ENCODE data around the gene ADD1.

DNA sequence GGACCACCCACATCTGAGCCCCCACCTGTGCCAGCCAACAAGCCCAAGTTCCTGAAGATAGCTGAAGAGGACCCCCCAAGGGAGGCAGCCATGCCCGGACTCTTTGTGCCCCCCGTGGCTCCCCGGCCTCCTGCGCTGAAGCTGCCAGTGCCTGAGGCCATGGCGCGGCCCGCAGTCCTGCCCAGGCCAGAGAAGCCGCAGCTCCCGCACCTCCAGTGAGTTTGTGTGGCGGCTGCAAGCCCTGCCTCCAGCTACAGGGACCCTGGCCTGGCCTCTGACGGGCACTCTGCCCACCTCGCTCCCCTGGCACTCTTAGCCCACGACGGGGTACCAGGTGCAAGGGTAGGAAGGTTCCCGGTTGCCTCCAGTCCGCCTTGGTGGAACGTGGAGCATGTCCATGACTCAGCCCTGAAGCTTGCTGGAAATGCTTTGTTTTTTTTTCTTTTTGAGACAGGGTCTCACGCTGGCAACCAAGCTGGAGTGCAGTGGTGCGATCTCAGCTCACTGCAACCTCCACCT, 13.7 kb upstream of the ADD1 start:
- TF ChIP-seq, protein P1, sequence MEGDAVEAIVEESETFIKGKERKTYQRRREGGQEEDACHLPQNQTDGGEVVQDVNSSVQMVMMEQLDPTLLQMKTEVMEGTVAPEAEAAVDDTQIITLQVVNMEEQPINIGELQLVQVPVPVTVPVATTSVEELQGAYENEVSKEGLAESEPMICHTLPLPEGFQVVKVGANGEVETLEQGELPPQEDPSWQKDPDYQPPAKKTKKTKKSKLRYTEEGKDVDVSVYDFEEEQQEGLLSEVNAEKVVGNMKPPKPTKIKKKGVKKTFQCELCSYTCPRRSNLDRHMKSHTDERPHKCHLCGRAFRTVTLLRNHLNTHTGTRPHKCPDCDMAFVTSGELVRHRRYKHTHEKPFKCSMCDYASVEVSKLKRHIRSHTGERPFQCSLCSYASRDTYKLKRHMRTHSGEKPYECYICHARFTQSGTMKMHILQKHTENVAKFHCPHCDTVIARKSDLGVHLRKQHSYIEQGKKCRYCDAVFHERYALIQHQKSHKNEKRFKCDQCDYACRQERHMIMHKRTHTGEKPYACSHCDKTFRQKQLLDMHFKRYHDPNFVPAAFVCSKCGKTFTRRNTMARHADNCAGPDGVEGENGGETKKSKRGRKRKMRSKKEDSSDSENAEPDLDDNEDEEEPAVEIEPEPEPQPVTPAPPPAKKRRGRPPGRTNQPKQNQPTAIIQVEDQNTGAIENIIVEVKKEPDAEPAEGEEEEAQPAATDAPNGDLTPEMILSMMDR (IDR thresholded peaks at IDR 0.05) = no peak
- no peak for TF ChIP-seq POLR2A (IDR thresholded peaks at IDR 0.05)
- TF ChIP-seq POLR2AphosphoS5 (IDR thresholded peaks at IDR 0.05) = no peak

Data from suprapubic skin (tissue), 4 donors.